A673 (cell line): ENCODE measurements around the gene OR51E2. TPM values are rescaled to one million over a fixed set of nuclear protein-coding genes. Genes with fewer than 3 reads are reported as not detected.

Experiments used
- BruUV-seq: library from RNA; stranded (reverse); fragments of 400-500 nt; replicated peaks from 2 replicates; lab custom pipeline; 2021; lab: Mats Ljungman, UMichigan
- CTCF ChIA-PET: fragments of 300-600 bp; sonication (Branson Sonifier 250); formaldehyde crosslinking; loops from one replicate; lab custom pipeline; 2022; ENCODE audit warnings: antibody characterized with exemption; lab: Charles Lee
- POLR2A ChIA-PET: fragments of 300-600 bp; sonication (Branson Sonifier 250); formaldehyde crosslinking; loops from one replicate; lab custom pipeline; 2022; ENCODE audit warnings: antibody characterized with exemption; ENCODE audit not compliant: low non-redundant PET; lab: Charles Lee
- DNase-seq: peaks from one replicate; pipeline ENCODE4 v3.0.0-alpha.2; 2015; ENCODE audit warnings: low spot score
- H3K27ac ChIP-seq: fragments of 200-600 bp; sonication (generic); 2 replicates; pipeline ENCODE4 v1.5.1; 2016; ENCODE audit warnings: mixed run types, low read depth, mild to moderate bottlenecking, mixed read lengths, antibody characterized with exemption, low read length; ENCODE audit not compliant: poor library complexity, severe bottlenecking
- H3K27me3 ChIP-seq: fragments of 200-600 bp; sonication (generic); replicated peaks from 2 replicates; pipeline ENCODE4 v1.6.1; 2017; ENCODE audit warnings: mixed run types, low read depth, mild to moderate bottlenecking, mixed read lengths, antibody characterized with exemption, low read length; ENCODE audit not compliant: insufficient read depth, poor library complexity
- H3K36me3 ChIP-seq: fragments of 200-600 bp; sonication (generic); 2 replicates; pipeline ENCODE4 v1.6.1; 2016; ENCODE audit warnings: mixed run types, mild to moderate bottlenecking, mixed read lengths, antibody characterized with exemption, low read length; ENCODE audit not compliant: insufficient read depth, poor library complexity, severe bottlenecking
- H3K4me1 ChIP-seq: fragments of 200-600 bp; sonication (generic); 2 replicates; pipeline ENCODE4 v1.6.1; 2017; ENCODE audit warnings: mixed run types, mild to moderate bottlenecking, mixed read lengths, antibody characterized with exemption, low read length; ENCODE audit not compliant: insufficient read depth, poor library complexity, severe bottlenecking
- H3K4me3 ChIP-seq: fragments of 200-600 bp; sonication (generic); 2 replicates; pipeline ENCODE4 v1.5.1; 2016; ENCODE audit warnings: low read depth, mixed run types, mild to moderate bottlenecking, mixed read lengths, low read length; ENCODE audit not compliant: poor library complexity, severe bottlenecking
- H3K9me3 ChIP-seq: fragments of 200-600 bp; sonication (generic); 2 replicates; pipeline ENCODE4 v1.6.1; 2016; ENCODE audit warnings: mixed run types, low read depth, mild to moderate bottlenecking, mixed read lengths, antibody characterized with exemption, low read length; ENCODE audit not compliant: poor library complexity, severe bottlenecking
- CTCF ChIP-seq: fragments of 300-800, 200-600 bp; sonication (generic); conservative IDR thresholded peaks from 2 replicates; pipeline ENCODE4 v1.5.1; 2017; ENCODE audit warnings: low read depth, mild to moderate bottlenecking, antibody characterized with exemption, low read length, moderate library complexity, mixed read lengths
- EZH2 ChIP-seq: fragments of 200-600 bp; sonication (generic); IDR thresholded peaks from 2 replicates; pipeline ENCODE4 v1.6.1; 2017; ENCODE audit warnings: borderline replicate concordance, low read depth, mild to moderate bottlenecking, mixed read lengths, antibody characterized with exemption, low read length; ENCODE audit not compliant: poor library complexity, severe bottlenecking
- intact Hi-C: fragments of 100-400 bp; cut with micrococcal nuclease; formaldehyde crosslinking; loops from one replicate; pipeline ENCODE4 v1.10.0; 2022; ENCODE audit not compliant: unreplicated experiment
- total RNA-seq: library from RNA; stranded (reverse); gene quantifications from 2 replicates; pipeline ENCODE4 v1.2.3, GENCODE V29; 2021

Gene OR51E2
- total RNA-seq, 1 experiment from 2014 or later, result not detected

- Histone ChIP-seq H3K4me1 (peaks cover 9% of the 10 kb centered on the region), H3K36me3 (no peaks in the 10 kb centered on the region), H3K27ac (no peak overlapping the region), H3K4me3 (no peak overlapping the region), H3K27me3 (no peaks in the 10 kb centered on the region), H3K9me3 (no peaks in the 10 kb centered on the region)
- CTCF ChIA-PET, result no interaction called here
- no TSS peak for BruUV-seq
- no peak for DNase-seq
- TF ChIP-seq CTCF, result no peak
- no peak for TF ChIP-seq EZH2
- intact Hi-C loops, result no loop called here
- POLR2A ChIA-PET, result no interaction called here
These were observed 25.2 kb downstream of the OR51E2 start for GRCh38 chr11:4672470-4672869.

GRCh38 chr11:4671741-4672140, 25.9 kb downstream of the OR51E2 start:
- intact Hi-C loops, result no loop called here
- DNase-seq, result no peak
- no peak overlapping the region for H3K4me3 ChIP-seq
- H3K9me3 ChIP-seq, result no peaks in the 10 kb centered on the region
- TF ChIP-seq EZH2 (no peak), CTCF (no peak)
- POLR2A ChIA-PET, result no interaction called here
- no peaks in the 10 kb centered on the region for H3K27me3 ChIP-seq
- CTCF ChIA-PET, result no interaction called here
- BruUV-seq, result no TSS peak
- H3K4me1 ChIP-seq, result peaks cover 9% of the 10 kb centered on the region
- H3K36me3 ChIP-seq, result no peaks in the 10 kb centered on the region
- H3K27ac ChIP-seq, result no peak overlapping the region

- Histone ChIP-seq H3K9me3 (no peaks in the 10 kb centered on the region), H3K4me3 (no peak overlapping the region), H3K27me3 (peaks cover 7% of the 10 kb centered on the region), H3K36me3 (no peaks in the 10 kb centered on the region), H3K4me1 (no peaks in the 10 kb centered on the region), H3K27ac (no peak overlapping the region)
- intact Hi-C loops, result no loop called here
- DNase-seq, result no peak
- BruUV-seq, result no TSS peak
- TF ChIP-seq EZH2, result no peak
- TF ChIP-seq CTCF, result no peak
- ChIA-PET CTCF (no interaction called here), POLR2A (no interaction called here)
These were observed 32.2 kb downstream of the OR51E2 start for GRCh38 chr11:4665424-4665823.
